Kasumi-1 (cell line): ENCODE measurements around the gene ASPHD1.
"Not testable (repeated sequence)": the region's sequence is repeated elsewhere in the genome, so short reads cannot be mapped to it uniquely, and the experiment has no call there.

Experiments used
- DNase-seq, 2 experiments: peaks; one replicate each; lab custom pipeline; 2025; lab: John Stamatoyannopoulos, UW

The ASPHD1 gene

GRCh38 chr16:29877266-29877961 is 22.9 kb upstream of the ASPHD1 start:
- no peak for DNase-seq

- no peak for DNase-seq
These were observed 22.1 kb upstream of the ASPHD1 start for GRCh38 chr16:29878172-29878571.

DNA sequence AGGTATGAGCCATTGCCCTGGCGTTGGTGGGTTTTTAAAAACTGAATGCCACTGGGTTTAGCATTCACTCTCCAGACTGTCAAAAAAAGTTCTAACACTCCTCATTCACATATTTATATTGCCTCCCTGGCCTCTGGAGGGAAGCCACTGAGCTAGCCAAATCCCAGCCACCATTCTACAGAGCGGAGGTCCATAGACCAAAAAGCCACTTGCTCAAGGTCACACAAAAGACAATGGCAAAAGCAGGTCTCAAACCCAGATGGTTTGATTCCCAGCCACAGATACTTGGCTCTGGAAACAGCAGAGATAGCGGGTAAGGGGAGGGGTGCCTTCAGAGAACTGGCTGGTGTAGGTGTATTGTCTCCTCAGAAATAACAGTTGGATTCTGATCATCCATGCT is 19.2 kb upstream of the ASPHD1 start:
- no peak for DNase-seq

- DNase-seq = no peak
These were observed 16.3 kb upstream of the ASPHD1 start for GRCh38 chr16:29883987-29884386.

GRCh38 chr16:29889372-29889771 is 10.9 kb upstream of the ASPHD1 start:
- not testable (repeated sequence) for DNase-seq

DNA sequence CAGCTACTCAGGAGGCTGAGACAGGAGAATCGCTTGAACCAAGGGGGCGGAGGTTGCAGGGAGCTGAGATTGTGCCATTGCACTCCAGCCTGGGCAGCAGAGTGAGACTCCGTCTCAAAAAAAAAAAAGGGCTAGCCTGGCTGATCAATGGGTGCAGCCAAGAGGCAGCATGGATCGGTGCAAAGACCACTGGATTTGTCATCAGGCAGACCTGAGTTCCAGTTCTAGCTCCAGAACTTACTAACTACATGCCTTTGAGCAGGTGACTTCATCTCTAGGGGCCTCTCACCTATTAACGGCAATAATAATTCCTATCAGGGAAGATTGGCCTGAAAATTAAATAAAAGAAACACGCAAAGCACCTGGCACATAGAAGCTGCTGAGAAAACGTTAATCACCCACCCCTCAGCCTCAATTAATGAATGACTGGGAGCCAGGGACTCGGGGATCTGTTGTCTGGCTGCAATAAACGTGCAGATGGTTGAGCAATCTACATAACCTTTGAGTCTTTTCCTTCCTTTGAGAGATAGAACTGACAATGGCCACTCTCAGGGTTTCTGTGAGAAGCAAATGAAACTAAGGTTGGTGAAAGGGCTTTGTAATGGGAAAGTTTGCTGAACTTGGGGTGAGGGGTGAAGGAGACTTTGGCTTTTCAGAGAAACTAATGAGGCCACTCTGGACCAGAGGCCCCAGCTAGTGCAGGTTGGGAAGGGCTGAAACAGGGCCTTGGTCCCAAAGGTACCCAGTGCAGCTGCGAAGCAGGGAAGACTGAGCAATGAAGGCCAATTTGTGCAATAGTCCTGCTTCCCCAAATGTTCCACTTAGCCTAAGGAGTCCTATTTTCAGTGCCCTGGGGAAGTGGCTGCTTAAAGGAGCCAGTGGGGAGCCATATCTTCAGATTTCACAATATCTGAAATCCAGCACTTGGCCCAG is 8.5 kb upstream of the ASPHD1 start:
- DNase-seq = no peak

DNA sequence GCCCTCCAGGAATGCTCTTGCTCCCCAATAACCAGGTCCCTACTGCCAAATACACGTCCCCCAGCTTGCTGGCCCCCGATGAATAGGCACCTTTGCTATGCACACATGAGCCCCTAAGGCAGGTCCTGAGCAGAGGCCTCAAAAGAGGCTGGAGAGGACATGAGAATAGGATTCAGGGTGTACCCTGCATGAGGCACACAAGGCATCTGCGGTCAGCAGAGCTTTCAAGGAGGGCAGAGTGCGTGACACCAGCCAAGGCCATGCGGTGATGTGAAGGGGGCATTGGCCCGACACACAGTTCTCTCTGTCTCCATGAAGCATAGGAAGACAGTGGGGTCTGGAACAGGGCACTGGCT is 7.9 kb upstream of the ASPHD1 start:
- no peak for DNase-seq

DNA sequence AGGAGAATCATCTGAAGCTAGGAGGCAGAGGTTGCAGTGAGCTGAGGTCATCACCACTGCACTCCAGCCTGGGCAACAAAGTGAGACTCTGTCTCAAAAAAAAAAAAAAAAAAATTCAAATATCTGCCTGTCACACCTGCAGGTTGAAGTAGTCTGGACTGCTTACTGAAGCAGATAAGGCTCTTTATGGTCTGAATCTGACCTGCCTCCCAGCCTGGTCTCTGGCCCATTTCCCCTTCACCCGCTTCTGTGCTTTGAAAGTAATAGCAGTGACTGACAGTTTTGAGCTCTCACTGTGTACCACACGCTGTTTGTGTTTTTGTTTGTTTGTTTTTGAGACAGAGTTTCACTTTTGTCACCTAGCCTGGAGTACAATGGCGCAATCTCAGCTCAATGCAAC is 6.7 kb upstream of the ASPHD1 start:
- DNase-seq = no peak

GRCh38 chr16:29894352-29894751 is 5.9 kb upstream of the ASPHD1 start:
- DNase-seq = no peak

- DNase-seq = no peak
These were observed 3.4 kb upstream of the ASPHD1 start for GRCh38 chr16:29896841-29897240.

GRCh38 chr16:29897333-29897732 is 3.0 kb upstream of the ASPHD1 start:
- no peak for DNase-seq

GRCh38 chr16:29898135-29898803 is 2.0 kb upstream of the ASPHD1 start:
- no peak for DNase-seq

DNA sequence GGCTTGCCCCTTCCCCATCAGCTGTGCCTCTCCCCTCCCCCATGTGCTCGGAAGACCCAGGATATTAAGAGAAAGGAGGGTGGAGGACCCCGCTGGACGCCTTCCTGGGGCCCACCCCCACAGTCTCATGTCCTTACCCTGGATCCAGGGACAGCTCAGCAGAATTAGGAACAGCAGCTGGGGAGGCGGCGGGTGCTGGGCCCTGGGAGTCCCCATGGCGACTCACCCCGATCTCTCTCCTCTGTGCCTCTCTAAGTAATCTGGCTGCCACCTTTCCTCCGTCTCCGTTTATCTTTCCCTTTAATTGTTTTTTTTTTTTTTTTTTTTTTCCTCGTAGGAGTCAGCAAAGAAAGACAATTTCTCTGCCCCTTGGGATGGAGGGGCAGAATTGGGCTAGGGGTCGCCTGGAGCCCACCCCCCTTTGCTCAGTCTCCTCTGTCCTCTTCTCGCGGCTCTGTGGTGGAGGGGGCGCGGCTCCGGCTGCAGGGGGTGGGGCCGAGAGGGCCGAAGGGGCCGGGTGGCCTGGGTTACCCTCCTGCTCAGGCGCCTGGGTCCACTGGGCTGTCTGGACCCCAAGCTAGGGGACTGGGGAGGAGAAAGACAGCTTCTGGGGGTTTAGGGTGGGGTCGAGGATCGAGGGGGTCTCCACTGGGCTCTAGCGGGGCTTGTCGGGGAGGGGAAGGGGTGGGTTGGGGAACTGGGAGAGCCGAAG is 1.3 kb upstream of the ASPHD1 start:
- no peak for DNase-seq

DNA sequence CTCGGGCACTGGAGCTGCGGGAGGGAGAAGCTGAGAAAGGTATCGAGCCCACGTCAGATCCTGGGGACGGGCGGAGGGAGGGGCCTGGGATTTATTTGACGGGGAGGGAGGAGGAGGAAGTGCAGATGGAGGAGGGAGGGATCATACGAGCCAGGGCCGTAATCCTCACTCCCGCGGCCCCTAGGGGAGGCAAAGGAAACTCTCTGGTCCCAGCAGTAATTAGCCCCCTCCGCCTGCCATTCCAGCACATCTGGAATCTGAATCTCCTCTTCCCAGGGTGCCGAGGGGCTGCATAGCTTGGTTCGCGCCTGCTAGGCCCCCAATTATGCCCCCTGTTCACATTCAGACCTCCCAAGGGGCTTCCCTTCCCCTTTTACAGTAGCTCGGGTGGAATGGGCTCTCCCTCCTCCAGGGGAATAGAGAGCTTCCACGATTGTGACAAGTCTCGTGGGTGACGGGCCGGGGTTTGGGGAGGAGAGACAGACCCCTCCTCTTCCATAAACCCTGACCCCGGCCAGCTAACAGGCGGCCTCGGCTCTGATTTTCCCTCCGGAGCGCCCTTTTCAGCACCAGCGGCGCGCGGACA is 679 bp upstream of the ASPHD1 start, which contains the start of gene SEZ6L2:
TSS of gene SEZ6L2 (minus strand) at position 35 of the 586 bp plus-strand sequence. CDS start 531 bp downstream, outside the sequence.
- DNase-seq = peak; percentile 48 to 60

GRCh38 chr16:29900888-29901606 is 759 bp downstream of the ASPHD1 start:
- no peak for DNase-seq

- no peak for DNase-seq
These were observed 1.3 kb downstream of the ASPHD1 start for GRCh38 chr16:29901607-29901945.

DNA sequence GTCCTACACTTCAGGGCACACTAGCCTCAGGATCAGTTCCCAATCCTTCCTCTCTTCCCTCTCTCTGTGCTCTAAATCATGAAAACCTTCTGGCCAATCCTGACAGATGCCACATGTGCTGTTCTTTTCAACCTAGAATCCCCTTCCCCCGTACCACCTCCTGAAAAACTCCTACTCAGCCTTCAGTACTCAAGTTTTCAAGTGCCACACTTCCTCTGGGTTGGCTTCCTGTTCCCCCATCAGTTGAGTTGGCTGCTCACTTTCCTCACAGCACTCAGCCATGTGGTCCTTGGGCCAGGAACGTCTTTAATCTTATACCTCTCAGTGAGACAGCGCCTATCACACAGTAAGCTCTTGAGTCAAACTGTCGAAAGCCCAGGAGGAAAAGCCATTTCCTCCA is 3.3 kb downstream of the ASPHD1 start:
- no peak for DNase-seq

DNA sequence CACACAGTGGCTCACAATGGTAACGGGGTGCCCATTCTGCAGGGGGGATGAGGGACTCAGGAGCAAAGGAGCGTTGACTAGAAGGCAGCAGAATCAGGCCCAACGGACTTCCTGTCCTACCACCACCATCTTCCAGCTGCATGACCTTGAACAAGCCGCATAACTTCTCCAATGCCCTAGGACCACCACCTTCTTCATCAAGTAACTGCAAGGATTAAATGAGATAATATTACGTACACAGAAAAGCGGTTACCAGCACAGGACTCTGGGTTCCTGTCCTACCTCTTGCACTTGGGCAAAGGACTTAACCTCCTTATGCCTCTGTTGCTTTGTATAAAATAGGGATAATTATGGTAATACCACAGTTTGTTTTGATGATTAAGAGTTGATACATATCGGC is 4.7 kb downstream of the ASPHD1 start:
- no peak for DNase-seq

GRCh38 chr16:29905668-29906067 is 5.4 kb downstream of the ASPHD1 start:
- no peak for DNase-seq

- DNase-seq = no peak
These were observed 6.4 kb downstream of the ASPHD1 start for GRCh38 chr16:29906520-29907244.
